IPS-18c (cell line): Measurements from ENCODE around the gene PP2D1.

Experiments used
- H3K4me3 ChIP-seq: 2 replicates; pipeline ENCODE4 v1.7.0; 2013; ENCODE audit warnings: low read depth, mild to moderate bottlenecking, low read length, moderate library complexity; ENCODE audit not compliant: insufficient read depth
- H3K9me3 ChIP-seq: one replicate; pipeline ENCODE4 v1.6.1; 2013; ENCODE audit warnings: mild to moderate bottlenecking, low read length, moderate library complexity; ENCODE audit not compliant: control insufficient read depth, insufficient read depth

Gene PP2D1

GRCh38 chr3:19946832-19947548 lies 65.1 kb downstream of the PP2D1 start, which contains the start of gene RAB5A:
Gene RAB5A (plus strand): TSS chr3:19947097. CDS start chr3:19950899, 3,802 bp downstream.
- H3K4me3 ChIP-seq = peak within 1 kb of the TSS; percentile 86
- H3K9me3 ChIP-seq = no peaks in the 10 kb centered on the region

DNA sequence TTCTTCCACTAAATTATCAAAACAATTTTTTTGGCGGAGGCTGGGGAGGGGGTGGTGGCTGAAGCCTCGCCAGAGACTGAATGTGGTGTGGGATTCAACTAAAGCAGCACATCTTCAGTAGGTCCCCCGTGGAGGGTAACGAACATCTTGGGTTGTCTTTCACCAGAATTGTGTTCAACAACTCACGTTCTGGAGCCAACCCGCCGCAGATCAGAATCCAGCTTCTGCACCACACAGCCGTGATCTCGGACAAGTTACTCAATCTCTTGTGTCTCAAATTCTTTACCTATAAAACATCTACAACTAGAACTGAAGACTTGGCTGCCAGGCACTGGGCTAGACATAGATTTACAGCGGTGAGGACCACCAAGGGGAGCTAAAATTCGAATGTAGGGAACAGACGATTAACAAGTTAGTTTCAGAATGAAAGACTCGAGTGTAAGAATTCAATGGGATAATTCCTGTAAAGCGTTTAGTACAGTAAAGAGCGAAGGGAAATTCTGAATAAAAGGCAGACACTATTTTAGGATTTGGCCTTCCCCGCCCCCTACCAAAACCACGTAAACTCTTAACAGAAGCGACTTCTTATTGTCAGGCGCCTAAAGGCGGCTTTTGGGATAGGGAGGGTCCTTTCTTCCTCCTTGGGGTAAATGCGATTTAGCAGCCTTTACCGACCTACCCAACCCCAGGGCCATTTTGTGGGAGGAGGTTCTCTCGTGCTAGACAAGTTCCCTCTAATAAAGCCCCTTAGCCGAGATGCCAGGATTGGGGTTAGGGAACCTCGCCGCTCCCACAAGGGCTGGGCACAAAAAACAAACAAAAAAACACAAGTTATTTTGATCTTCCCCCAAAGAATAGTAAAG lies 65.9 kb downstream of the PP2D1 start:
- H3K4me3 ChIP-seq = peak overlapping the region; percentile 86
- no peaks in the 10 kb centered on the region for H3K9me3 ChIP-seq

GRCh38 chr3:19945534-19945933 lies 66.5 kb downstream of the PP2D1 start:
- no peaks in the 10 kb centered on the region for H3K9me3 ChIP-seq
- no peak overlapping the region for H3K4me3 ChIP-seq

GRCh38 chr3:19940643-19941042 lies 71.4 kb downstream of the PP2D1 start:
- no peak overlapping the region for H3K4me3 ChIP-seq
- no peaks in the 10 kb centered on the region for H3K9me3 ChIP-seq

GRCh38 chr3:19938295-19938627 lies 73.8 kb downstream of the PP2D1 start:
- no peak overlapping the region for H3K4me3 ChIP-seq
- H3K9me3 ChIP-seq = no peaks in the 10 kb centered on the region

GRCh38 chr3:19937459-19938294 lies 74.4 kb downstream of the PP2D1 start:
- H3K9me3 ChIP-seq = no peaks in the 10 kb centered on the region
- H3K4me3 ChIP-seq = no peak overlapping the region
